NB4 (cell line): Measurements from ENCODE around the gene HPCAL1.

Experiments used
- DNase-seq: peaks from one replicate; pipeline ENCODE4 v3.0.0; 2010; ENCODE audit warnings: low read depth
- H3K4me3 ChIP-seq: one replicate; pipeline ENCODE4 v1.5.1; 2011; ENCODE audit warnings: mild to moderate bottlenecking, low read depth, low read length, moderate library complexity
- MYC ChIP-seq: IDR thresholded peaks from 2 replicates; pipeline ENCODE4 v1.6.1; 2011; ENCODE audit warnings: low read depth, low read length
- POLR2A ChIP-seq: IDR thresholded peaks from 2 replicates; pipeline ENCODE4 v1.6.1; 2011; ENCODE audit warnings: mild to moderate bottlenecking; ENCODE audit not compliant: insufficient read length; ENCODE audit errors: extremely low read depth
- TF ChIP-seq, protein P1 (sequence below): IDR thresholded peaks from 2 replicates; pipeline ENCODE4 v1.6.1; 2011; ENCODE audit warnings: low read depth, low read length
- TF ChIP-seq, protein P2 (sequence below): IDR thresholded peaks from one replicate; pipeline ENCODE4 v1.5.1; 2012; ENCODE audit warnings: low read depth, low read length

HPCAL1 gene

DNA sequence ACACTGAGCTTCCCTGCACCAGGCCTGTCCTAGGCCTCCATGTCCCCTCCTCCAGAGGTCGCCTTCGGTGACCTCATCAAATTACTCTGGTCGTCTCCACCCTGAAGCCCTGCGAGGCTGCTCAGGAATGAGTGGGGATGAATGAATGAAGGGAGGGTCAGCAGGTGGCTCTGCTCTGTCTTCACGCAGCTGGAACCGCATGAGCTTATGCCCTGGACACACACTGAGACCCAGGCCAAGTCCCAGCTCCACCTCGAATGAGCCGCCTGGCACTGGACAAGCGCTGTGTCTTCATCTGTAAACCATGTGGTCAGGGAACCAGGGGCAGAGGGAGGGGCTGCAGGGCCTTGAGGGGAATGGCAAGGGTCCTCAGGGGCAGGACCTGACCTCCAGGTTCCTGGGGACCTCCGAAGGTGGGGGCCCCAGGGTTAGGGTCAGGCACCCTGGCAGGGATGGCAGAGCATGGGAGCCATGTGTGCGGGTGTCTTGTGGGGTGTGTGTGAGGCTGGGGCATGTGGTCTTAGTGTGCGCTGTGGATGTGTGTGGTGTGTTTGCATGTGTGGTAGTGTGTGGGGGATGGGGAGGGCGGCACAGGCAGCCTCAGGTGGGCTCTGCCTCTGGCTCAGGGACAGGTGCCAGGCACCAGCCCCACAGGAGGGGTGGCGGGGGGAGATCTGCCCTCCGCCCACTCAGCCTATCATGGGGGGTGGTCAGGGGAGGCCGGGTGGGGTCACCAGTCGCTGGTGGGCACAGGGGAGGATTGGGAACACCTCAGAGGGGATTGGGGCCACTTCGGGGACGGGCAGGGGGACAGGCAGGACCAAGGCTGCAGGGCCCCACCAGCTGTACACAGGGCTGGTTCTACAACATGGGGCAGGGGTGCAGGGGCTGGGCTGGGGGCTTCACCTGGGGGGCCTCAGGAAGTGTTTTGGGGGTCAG is 131.5 kb downstream of the HPCAL1 start:
- no peak overlapping the region for H3K4me3 ChIP-seq
- DNase-seq = peak; percentile 19
- TF ChIP-seq POLR2A = no peak
- TF ChIP-seq, protein P1, sequence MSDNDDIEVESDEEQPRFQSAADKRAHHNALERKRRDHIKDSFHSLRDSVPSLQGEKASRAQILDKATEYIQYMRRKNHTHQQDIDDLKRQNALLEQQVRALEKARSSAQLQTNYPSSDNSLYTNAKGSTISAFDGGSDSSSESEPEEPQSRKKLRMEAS = no peak
- no peak for TF ChIP-seq MYC
- TF ChIP-seq, protein P2, sequence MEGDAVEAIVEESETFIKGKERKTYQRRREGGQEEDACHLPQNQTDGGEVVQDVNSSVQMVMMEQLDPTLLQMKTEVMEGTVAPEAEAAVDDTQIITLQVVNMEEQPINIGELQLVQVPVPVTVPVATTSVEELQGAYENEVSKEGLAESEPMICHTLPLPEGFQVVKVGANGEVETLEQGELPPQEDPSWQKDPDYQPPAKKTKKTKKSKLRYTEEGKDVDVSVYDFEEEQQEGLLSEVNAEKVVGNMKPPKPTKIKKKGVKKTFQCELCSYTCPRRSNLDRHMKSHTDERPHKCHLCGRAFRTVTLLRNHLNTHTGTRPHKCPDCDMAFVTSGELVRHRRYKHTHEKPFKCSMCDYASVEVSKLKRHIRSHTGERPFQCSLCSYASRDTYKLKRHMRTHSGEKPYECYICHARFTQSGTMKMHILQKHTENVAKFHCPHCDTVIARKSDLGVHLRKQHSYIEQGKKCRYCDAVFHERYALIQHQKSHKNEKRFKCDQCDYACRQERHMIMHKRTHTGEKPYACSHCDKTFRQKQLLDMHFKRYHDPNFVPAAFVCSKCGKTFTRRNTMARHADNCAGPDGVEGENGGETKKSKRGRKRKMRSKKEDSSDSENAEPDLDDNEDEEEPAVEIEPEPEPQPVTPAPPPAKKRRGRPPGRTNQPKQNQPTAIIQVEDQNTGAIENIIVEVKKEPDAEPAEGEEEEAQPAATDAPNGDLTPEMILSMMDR = no peak

DNA sequence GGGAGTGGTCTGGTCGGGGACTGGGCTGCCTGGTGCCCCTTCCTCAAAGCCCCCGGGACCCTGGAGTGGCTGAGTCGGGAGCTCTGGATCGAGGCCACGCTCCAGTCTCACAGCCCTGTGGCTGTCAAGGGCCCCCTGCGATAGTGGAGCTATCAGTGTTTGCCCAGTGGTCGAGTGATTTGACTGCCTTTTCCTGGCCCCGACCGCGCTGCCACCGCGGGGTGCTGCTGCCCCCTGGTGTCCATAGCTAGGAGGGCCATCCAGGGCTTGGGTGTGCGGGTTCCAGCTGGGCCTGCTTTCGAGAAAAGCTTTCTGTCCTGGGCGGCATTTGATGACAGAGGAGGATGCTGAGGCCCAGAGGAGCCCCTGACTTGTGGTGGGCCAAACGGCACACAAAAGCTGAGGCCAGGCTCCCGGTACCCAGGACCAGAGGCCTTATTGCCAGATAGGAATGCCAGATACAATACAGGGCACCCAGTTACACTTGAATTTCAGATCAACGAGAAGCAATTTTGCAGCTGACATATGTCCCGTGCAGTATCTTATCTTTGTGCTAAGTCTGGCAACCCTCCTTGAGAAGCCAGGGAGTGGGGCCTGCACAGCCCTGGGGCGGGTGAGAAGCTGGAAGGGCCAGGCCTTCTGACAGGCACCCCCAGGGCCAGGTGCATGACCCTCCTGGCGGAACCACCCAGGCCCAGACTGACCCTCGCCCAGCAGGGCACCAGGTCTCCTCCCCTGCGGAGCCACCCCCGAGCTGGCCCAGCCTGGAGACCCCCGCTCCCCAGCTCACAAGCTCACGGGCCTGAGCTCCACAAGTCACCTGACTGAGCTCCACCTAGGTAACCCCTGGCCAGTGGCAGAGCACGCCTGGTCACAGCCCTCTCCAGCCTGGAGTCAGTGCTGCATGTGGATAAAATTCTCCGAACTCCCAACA is 132.4 kb downstream of the HPCAL1 start:
- no peak overlapping the region for H3K4me3 ChIP-seq
- no peak for TF ChIP-seq POLR2A
- TF ChIP-seq, protein P1 = peak; percentile 60
- TF ChIP-seq, protein P2 = peak; percentile 97
- peak; percentile 53 for TF ChIP-seq MYC
- DNase-seq = peak; percentile 88

DNA sequence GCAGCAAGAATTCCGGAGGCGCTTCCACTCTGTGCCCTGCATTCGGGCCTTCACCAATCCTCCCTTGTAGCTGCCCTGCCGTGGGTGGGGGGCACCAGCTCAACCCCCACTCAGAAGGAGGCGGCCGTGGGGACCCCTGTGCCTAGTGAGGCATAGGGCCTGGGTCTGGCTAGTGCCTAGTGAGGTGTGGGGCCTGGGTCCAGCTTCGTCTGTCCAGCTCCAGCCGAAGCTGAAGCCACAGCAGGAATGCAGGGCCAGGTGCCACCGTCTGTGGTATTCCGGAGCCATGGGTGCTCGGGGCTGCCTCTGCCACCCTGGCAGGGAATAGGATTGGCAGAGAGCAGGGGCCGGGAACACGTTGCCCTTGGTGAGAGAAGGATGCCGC is 133.1 kb downstream of the HPCAL1 start:
- DNase-seq = no peak
- no peak for TF ChIP-seq POLR2A
- no peak overlapping the region for H3K4me3 ChIP-seq

DNA sequence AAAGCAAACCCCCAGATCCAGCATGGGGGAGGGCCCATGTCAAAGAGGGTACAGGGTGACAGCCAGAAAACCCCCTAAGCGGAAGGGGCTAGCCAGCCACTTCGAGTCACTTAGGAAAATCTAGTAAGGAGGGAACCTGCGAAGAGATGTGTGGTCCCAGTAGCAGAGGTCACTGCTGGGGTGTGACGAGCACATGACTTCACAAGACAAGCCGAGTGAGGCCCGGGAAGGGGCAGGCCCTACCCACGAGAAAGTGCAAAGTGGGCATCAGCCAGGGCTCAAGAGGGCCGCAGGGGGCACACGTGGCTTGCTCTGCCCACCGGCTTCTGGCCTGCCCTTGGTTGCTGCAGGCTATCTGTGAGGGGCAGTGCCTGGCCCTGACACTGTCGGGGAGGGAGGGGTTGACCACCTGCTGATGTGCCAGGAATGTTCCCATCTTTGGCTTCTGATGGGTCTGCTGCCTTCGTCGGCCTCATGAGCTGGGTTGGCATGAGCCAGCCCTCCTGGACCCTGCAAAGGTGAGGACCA is 133.9 kb downstream of the HPCAL1 start:
- TF ChIP-seq, protein P1 = no peak
- H3K4me3 ChIP-seq = no peak overlapping the region

DNA sequence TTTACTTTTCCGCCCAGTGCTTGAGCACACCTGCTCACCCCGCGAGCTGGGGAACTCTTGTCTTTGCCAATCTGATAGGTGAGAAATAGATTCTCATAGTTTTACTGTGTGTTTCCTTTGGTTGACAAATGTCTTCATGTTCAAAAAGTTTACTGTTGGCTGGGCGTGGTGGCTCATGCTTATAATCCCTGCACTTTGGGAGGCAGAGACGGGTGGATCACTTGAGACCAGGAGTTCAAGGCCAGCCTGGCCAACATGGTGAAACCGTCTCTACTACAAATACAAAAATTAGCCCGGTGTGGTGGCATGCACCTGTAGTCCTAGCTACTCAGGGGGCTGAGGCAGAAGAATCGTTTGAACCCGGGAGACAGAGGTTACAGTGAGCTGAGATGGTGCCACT is 135.1 kb downstream of the HPCAL1 start:
- no peak overlapping the region for H3K4me3 ChIP-seq
- no peak for TF ChIP-seq POLR2A
- TF ChIP-seq, protein P2 = no peak
- TF ChIP-seq MYC = no peak
- no peak for DNase-seq

More for the DNA sequence above, 133.9 kb downstream of the HPCAL1 start:
- DNase-seq = no peak

DNA sequence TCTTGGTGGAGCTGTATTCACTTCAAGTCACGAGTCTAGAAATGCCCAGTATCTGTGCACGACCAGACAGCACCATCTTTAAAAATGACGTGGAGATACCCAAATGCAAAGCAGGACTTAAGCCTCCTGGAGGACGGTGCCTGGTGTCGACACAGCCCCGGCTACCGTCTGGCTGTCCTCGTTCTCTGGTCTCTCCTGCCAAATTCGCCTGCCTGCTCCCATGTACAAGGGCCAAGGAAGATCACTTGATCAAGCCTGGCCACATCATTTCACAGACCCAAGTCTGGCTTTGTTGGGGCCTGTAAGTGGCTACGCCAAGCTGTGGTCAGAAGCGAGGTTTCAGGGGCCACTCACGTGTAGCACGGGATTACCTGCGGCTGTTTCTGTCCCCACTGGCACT is 136.0 kb downstream of the HPCAL1 start:
- no peak overlapping the region for H3K4me3 ChIP-seq
- DNase-seq = peak; percentile 36
- TF ChIP-seq, protein P2 = no peak
- TF ChIP-seq, protein P1 = no peak
- TF ChIP-seq POLR2A = no peak
- TF ChIP-seq MYC = no peak
